Measurements from ENCODE around the gene PNRC1.

GRCh38 chr6:89081129-89081422, 525 bp downstream of the PNRC1 start:
- TF ChIP-seq POLR2A (IDR thresholded peaks at IDR 0.05; ENCODE audit: low read length), result no peak
- TF ChIP-seq GATA1 (IDR thresholded peaks at IDR 0.05; ENCODE audit: low read depth, low read length), result no peak
